K562 (cell line): ENCODE data around the gene IGSF3. TPM values are rescaled to one million over a fixed set of nuclear protein-coding genes. Genes with fewer than 3 reads are reported as not detected.
"Not testable (repeated sequence)": the region's sequence is repeated elsewhere in the genome, so short reads cannot be mapped to it uniquely, and the experiment has no call there.

ENCODE experiments used
- ATAC-seq: fragments of 200-7000 bp; cut with Tn5 transposase; 3 replicates; pipeline ENCODE4 v1.9.1; 2020; ENCODE audit warnings: moderate library complexity
- BruUV-seq: library from RNA; stranded (reverse); fragments of 400-500 nt; replicated peaks from 2 replicates; lab custom pipeline; 2021; lab: Mats Ljungman, UMichigan
- CTCF ChIA-PET: fragments of 300-600 bp; formaldehyde crosslinking; extraction: SDS; loops from one replicate; lab custom pipeline; 2021; ENCODE audit warnings: low intra/inter-chr PET ratio; lab: Yijun Ruan, JAX
- POLR2A ChIA-PET: fragments of 300-600, 350-650 bp; sonication (Branson Sonifier 250); formaldehyde crosslinking; extraction: SDS; loops from one replicate; lab custom pipeline; 2021; ENCODE audit warnings: antibody characterized with exemption, inconsistent platforms; lab: Yijun Ruan, JAX
- DNase-seq, 4 experiments: peaks; one replicate each; pipeline versions ENCODE4 v3.0.0 to v3.0.0-alpha.2; 2011 to 2018; ENCODE audit warnings: low spot score in 3 of 4, mixed read lengths in 3 of 4; ENCODE audit errors: extremely low read depth in 1 of 4
- FAIRE-seq: peaks from 2 replicates; lab custom pipeline; 2011; peaks lifted over from hg19 to GRCh38; lab: Jason Lieb, UNC
- H2AFZ ChIP-seq: 2 replicates; pipeline ENCODE4 v1.6.0; 2011; ENCODE audit warnings: low read depth, low read length, control low read depth, inconsistent platforms
- H3K27ac ChIP-seq: fragments of 200-600 bp; 3 replicates; pipeline ENCODE4 v1.8.0; 2011; ENCODE audit warnings: low read depth, mild to moderate bottlenecking, control low read depth, inconsistent platforms, low read length, moderate library complexity, mixed read lengths; ENCODE audit errors: extremely low read depth
- H3K27me3 ChIP-seq, 2 experiments: fragments of 300-600 bp in 1 of 2; 2 replicates in 1 of 2; 3 replicates in 1 of 2; pipeline versions ENCODE4 v1.6.0 to v1.8.0; 2011; ENCODE audit warnings: inconsistent platforms in 2 of 2, low read length in 2 of 2, mild to moderate bottlenecking in 1 of 2, mixed read lengths in 1 of 2, moderate library complexity in 1 of 2; ENCODE audit not compliant: control insufficient read depth in 2 of 2, insufficient read depth in 2 of 2
- H3K36me3 ChIP-seq: fragments of 300-600 bp; 3 replicates; pipeline ENCODE4 v1.8.0; 2011; ENCODE audit warnings: mild to moderate bottlenecking, low read length, inconsistent platforms; ENCODE audit not compliant: control insufficient read depth, insufficient read depth
- H3K4me1 ChIP-seq, 2 experiments: fragments of 200-600 bp in 1 of 2; replicated peaks in 1 of 2; 2 replicates in 1 of 2; 3 replicates in 1 of 2; pipeline versions ENCODE4 v1.5.1 to v1.8.0; 2011; ENCODE audit warnings: inconsistent platforms in 2 of 2, low read length in 2 of 2, mild to moderate bottlenecking in 1 of 2, mixed read lengths in 1 of 2, moderate library complexity in 1 of 2; ENCODE audit not compliant: control insufficient read depth in 2 of 2, insufficient read depth in 2 of 2
- H3K4me2 ChIP-seq: 2 replicates; pipeline ENCODE4 v1.6.1; 2011; ENCODE audit warnings: low read length, control low read depth, inconsistent platforms, mixed read lengths; ENCODE audit not compliant: insufficient read depth
- H3K4me3 ChIP-seq: fragments of 200-600 bp; sonication (generic), shearing (Covaris generic); 2 replicates; pipeline ENCODE4 v1.5.1; 2016; ENCODE audit warnings: control low read depth, inconsistent platforms
- H3K79me2 ChIP-seq: fragments of 200-600 bp; 3 replicates; pipeline ENCODE4 v1.8.0; 2011; ENCODE audit warnings: low read length, inconsistent platforms; ENCODE audit not compliant: control insufficient read depth, insufficient read depth
- H3K9ac ChIP-seq, 2 experiments: 2 replicates each; pipeline versions ENCODE4 v1.6.0 to v1.6.1; 2011; ENCODE audit warnings: low read depth in 2 of 2, low read length in 2 of 2, control low read depth in 1 of 2, inconsistent platforms in 1 of 2, mild to moderate bottlenecking in 1 of 2, mixed read lengths in 1 of 2; ENCODE audit not compliant: insufficient read depth in 1 of 2
- H3K9me1 ChIP-seq: one replicate; pipeline ENCODE4 v1.6.0; 2011; ENCODE audit warnings: inconsistent platforms, mild to moderate bottlenecking, low read length, moderate library complexity; ENCODE audit not compliant: control insufficient read depth, insufficient read depth
- H3K9me3 ChIP-seq: replicated peaks from 2 replicates; pipeline ENCODE4 v1.5.1; 2011; ENCODE audit warnings: low read depth, low read length, inconsistent platforms; ENCODE audit not compliant: control insufficient read depth, insufficient read depth
- H4K20me1 ChIP-seq: replicated peaks from 2 replicates; pipeline ENCODE4 v1.6.1; 2011; ENCODE audit warnings: low read length, inconsistent platforms, mixed read lengths; ENCODE audit not compliant: control insufficient read depth, insufficient read depth
- C11orf30 ChIP-seq: fragments of 450-650 bp; IDR thresholded peaks from 2 replicates; pipeline ENCODE4 v1.6.1; 2016; ENCODE audit warnings: low read depth, mild to moderate bottlenecking
- CEBPG ChIP-seq, 3 experiments: fragments of 200-800 bp in 1 of 3; sonication (Bioruptor generic) in 1 of 3; sonication (generic) in 1 of 3; formaldehyde crosslinking in 1 of 3; IDR thresholded peaks in 2 of 3; conservative IDR thresholded peaks in 1 of 3; 2 replicates each; pipeline versions ENCODE4 v1.6.1 to v1.8.0; 2016 to 2022; ENCODE audit warnings: missing compliant biosample characterization in 2 of 3, missing genetic modification characterization in 2 of 3, mild to moderate bottlenecking in 1 of 3, missing genetic modification reagents in 1 of 3
- JUND ChIP-seq, 2 experiments: IDR thresholded peaks; 2 replicates in 1 of 2; 3 replicates in 1 of 2; pipeline ENCODE4 v1.6.1; 2011; ENCODE audit warnings: borderline replicate concordance in 2 of 2, low read depth in 2 of 2, low read length in 2 of 2, improper control_type of control experiment in 1 of 2, missing biosample characterization in 1 of 2, missing genetic modification characterization in 1 of 2, missing genetic modification reagents in 1 of 2
- MAFG ChIP-seq: fragments of 450-650 bp; conservative IDR thresholded peaks from 2 replicates; pipeline ENCODE4 v1.6.1; 2016; ENCODE audit warnings: missing genetic modification characterization, missing compliant biosample characterization
- NFE2 ChIP-seq: IDR thresholded peaks from 2 replicates; pipeline ENCODE4 v1.6.1; 2014; ENCODE audit warnings: antibody characterized with exemption, low read depth
- SMARCA4 ChIP-seq: fragments of 450-650 bp; IDR thresholded peaks from 2 replicates; pipeline ENCODE4 v1.6.1; 2016
- ZNF316 ChIP-seq: fragments of 450-650 bp; IDR thresholded peaks from 2 replicates; pipeline ENCODE4 v1.6.1; 2016
- WGBS: fragments of 100-300 bp; shearing (Covaris generic); methylation state at CpG from one replicate; pipeline ENCODE4 v1.1.6; 2016; ENCODE audit warnings: low coverage, mixed read lengths; ENCODE audit not compliant: insufficient coverage; ENCODE audit errors: missing lambda C conversion rate; 5-methylcytosine and 5-hydroxymethylcytosine counted together
- in situ Hi-C: fragments of 300-500 bp; cut with MboI; formaldehyde crosslinking; loops from 4 replicates; pipeline ENCODE4 v1.15.0; 2018; ENCODE audit warnings: inconsistent platforms, mixed read lengths
- intact Hi-C: fragments of 100-400 bp; cut with micrococcal nuclease; formaldehyde crosslinking; loops from 2 replicates; pipeline ENCODE4 v1.14.2; 2022
- polyA plus RNA-seq, 8 experiments: library from polyadenylated mRNA; depleted of rRNA in 4 of 8; stranded (reverse) in 5 of 8; unstranded in 3 of 8; fragments of >200 nt; fragmentation: Nextera tagmentation in 2 of 8; fragmentation: Illumina TruSeq in 1 of 8; extraction: Ambion mirVana in 2 of 8; extraction: Trizol in 1 of 8; gene quantifications; 2 replicates each; pipeline versions ENCODE4 v1.2.1 to v1.2.3, GENCODE V29; 2011 to 2014; ENCODE audit warnings: inconsistent platforms in 1 of 8, missing spikeins in 1 of 8
- total RNA-seq, 7 experiments: library from RNA; depleted of rRNA in 6 of 7; stranded (reverse); fragments of >200 nt in 6 of 7; fragmentation: Illumina TruSeq in 2 of 7; extraction: Trizol in 2 of 7; gene quantifications; 2 replicates each; pipeline versions ENCODE4 v1.2.1 to v1.2.3, GENCODE V29; 2011 to 2021; ENCODE audit warnings: low replicate concordance in 1 of 7
- TF ChIP-seq, protein P1 (sequence below): sonication (generic); IDR thresholded peaks from 2 replicates; pipeline ENCODE4 v1.6.1; 2016

Gene IGSF3
- total and polyA plus RNA-seq, 9 of the 15 experiments (the other 6 are each of a cell fraction or from before 2014, with no cell fraction given): 1.1 to 15.0 (median 8.3) TPM

DNA sequence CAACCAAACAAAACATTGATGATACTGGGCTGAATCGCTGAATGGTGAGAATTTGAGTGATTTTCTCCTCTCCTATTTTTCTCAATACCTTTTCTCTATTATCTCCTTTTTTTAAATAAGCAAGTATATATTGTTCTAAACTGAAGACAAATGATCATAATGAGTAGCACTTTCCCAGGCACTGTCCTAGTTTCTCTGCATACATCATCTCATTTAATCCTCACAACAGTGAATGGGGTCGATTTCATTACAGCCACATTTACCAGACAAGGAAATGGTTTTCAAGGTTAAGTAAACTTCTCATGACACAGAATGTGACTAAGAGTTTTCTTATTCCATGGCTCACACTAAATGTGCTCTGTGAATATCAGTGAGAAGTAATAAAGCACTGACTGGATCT, 45.0 kb downstream of the IGSF3 start:
- BruUV-seq, ATAC-seq, DNase-seq, H3K9ac ChIP-seq, H3K4me2 ChIP-seq, H3K9me1 ChIP-seq, CTCF ChIA-PET, intact Hi-C loops, H3K4me3 ChIP-seq, H2AFZ ChIP-seq, H3K36me3 ChIP-seq, FAIRE-seq, H3K79me2 ChIP-seq, in situ Hi-C loops, H3K9me3 ChIP-seq, H3K27ac ChIP-seq, H3K27me3 ChIP-seq, H4K20me1 ChIP-seq, POLR2A ChIA-PET: not testable (repeated sequence)
- TF ChIP-seq ZNF316: peak; percentile 32; the same call in 1 of the 2 replicates
- H3K4me1 ChIP-seq: peaks cover 14 to 31% of the 10 kb centered on the region in 2 experiments
- 59% methylated on average over 2 of the region's 2 CpGs for WGBS

DNA sequence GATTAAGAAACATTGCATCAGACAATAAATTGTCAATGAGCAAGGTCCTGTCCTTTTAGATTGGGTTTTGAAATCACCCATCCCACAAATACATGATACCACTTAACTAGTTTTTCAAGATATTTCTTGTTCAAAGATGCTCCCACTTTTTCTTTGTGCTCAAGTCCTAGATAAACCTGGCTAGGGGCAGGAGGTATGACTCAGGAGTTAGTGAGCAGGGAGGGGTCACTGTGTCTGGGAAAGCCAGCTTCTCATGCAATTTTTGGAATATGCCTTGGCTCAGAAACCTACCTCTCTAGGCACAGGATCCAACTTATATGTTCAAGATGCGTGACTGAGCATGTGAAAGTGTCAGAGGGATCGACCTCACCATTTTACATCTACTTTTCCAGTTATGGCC, 45.8 kb downstream of the IGSF3 start:
- ATAC-seq; FAIRE-seq; H3K79me2 ChIP-seq; POLR2A ChIA-PET; BruUV-seq; H3K27me3 ChIP-seq; H3K4me3 ChIP-seq; in situ Hi-C loops; H3K9me3 ChIP-seq; CTCF ChIA-PET; H3K27ac ChIP-seq; H3K9ac ChIP-seq; H3K36me3 ChIP-seq; H4K20me1 ChIP-seq; intact Hi-C loops; H3K9me1 ChIP-seq; TF ChIP-seq CEBPG (CRISPR knock-in tag; IDR thresholded peaks at IDR 0.05); JUND (tag; IDR thresholded peaks at IDR 0.05; ENCODE audit: borderline replicate concordance, low read depth, low read length): not testable (repeated sequence)
- peaks cover 7 to 24% of the 10 kb centered on the region in 2 experiments for H3K4me1 ChIP-seq
- peak overlapping the region; percentile 14; the same call in 1 of the 2 replicates for H3K4me2 ChIP-seq
- WGBS: 27% methylated on average over 2 of the region's 2 CpGs
- DNase-seq: peak in 1 of 4 experiments; percentile 53
- H2AFZ ChIP-seq: peak overlapping the region; percentile 48; the same call in 1 of the 2 replicates
- TF ChIP-seq MAFG (peak; percentile 27), CEBPG (tag; conservative IDR thresholded peaks at IDR 0.05 in 1 of 2, IDR thresholded peaks at IDR 0.05 in 1 of 2) (peak in 1 of 2 experiments; percentile 37; a peak in 1 of 4 replicates), NFE2 (peak; percentile 82), SMARCA4 (0 out of 2 replicates have a peak, but pooled peaks have one; percentile 14), JUND (IDR thresholded peaks at IDR 0.05; ENCODE audit: borderline replicate concordance, low read depth, low read length) (peak; percentile 38; the same call in 1 of the 2 replicates), C11orf30 (0 out of 2 replicates have a peak, but pooled peaks have one; percentile 25)
- TF ChIP-seq, protein P1, sequence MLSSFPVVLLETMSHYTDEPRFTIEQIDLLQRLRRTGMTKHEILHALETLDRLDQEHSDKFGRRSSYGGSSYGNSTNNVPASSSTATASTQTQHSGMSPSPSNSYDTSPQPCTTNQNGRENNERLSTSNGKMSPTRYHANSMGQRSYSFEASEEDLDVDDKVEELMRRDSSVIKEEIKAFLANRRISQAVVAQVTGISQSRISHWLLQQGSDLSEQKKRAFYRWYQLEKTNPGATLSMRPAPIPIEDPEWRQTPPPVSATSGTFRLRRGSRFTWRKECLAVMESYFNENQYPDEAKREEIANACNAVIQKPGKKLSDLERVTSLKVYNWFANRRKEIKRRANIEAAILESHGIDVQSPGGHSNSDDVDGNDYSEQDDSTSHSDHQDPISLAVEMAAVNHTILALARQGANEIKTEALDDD: 0 out of 2 replicates have a peak, but pooled peaks have one; percentile 15

DNA sequence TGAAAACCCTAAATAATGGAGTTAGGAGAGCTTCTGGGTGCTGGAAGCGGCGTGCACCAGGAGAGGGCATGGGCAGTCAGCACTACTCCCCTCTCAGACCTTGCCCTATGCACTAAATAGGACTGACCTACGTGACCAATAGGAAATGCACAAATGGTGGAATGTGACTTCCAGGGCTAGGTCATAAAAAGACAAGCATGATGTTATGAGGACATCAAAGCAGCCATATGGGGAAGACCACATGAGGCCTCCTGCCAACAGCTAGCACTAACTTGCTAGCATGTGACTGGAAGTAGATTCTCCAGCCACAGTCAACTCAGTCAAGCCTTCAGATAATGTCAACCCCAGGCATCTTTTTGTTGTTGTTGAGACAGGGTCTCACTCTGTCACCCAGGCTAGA, 47.1 kb downstream of the IGSF3 start:
- H2AFZ ChIP-seq, H3K27ac ChIP-seq, ATAC-seq, H3K9me3 ChIP-seq, H3K79me2 ChIP-seq, DNase-seq, H4K20me1 ChIP-seq, POLR2A ChIA-PET, intact Hi-C loops, FAIRE-seq, H3K4me3 ChIP-seq, H3K9ac ChIP-seq, CTCF ChIA-PET, H3K36me3 ChIP-seq, H3K27me3 ChIP-seq, BruUV-seq, in situ Hi-C loops, H3K4me2 ChIP-seq, H3K9me1 ChIP-seq: not testable (repeated sequence)
- WGBS: 78% methylated on average over 3 of the region's 3 CpGs
- peaks cover 4 to 19% of the 10 kb centered on the region in 2 experiments; a peak in 4 of 5 replicates for H3K4me1 ChIP-seq
